Measurements from ENCODE around the gene HS3ST2.
A peak's percentile ranks its signal among the peaks of the same experiment; 100 is the strongest.

The HS3ST2 gene

DNA sequence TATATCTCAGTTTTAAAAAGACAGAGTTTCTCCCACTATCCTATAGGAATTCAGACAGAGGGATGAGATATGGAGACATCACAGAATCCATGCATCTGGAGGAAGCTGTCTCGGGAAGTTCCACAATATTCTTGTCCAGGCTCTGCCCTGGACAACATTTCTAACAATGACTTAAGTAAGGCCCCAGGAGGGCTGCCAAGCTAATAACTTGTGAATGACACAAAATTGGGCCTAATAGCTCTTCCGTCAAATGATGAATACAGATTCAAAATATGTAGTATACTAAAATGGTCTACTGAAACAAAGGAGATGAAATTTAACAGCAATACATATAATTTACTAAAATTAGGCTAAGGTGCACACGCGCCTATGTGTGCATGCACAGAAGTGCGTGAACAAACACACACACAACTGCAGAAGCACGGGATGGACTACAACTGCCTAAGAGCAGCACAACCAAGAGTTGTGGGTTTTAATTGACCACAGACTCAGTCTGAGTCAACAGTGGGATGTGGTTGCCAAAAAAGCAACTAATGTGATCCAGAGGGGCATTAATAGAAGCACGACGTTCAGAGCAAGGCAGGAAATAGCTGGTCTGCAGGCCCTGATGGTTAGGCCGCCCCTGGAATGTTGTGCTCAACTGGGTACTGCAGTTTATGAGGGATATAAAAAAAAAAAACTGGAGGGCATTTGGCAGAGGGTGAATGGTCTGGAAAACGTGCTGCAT lies 26.3 kb upstream of the HS3ST2 start:
- TF ChIP-seq CTCF (conservative IDR thresholded peaks at IDR 0.05; ENCODE audit: low read depth), result no peak
- H3K27ac ChIP-seq, result peak overlapping the region; percentile 82
- CTCF ChIA-PET, result interaction anchor here (0.6 kb wide), 2 partner anchors 37 to 100 kb away, joined by 3 to 6 read pairs; no protein-coding TSS in a partner anchor
- DNase-seq (ENCODE audit: low spot score), result peak; percentile 36
- POLR2A ChIA-PET (ENCODE audit: low non-redundant PET), result no interaction called here

GRCh38 chr16:22788193-22788530 lies 25.8 kb upstream of the HS3ST2 start:
- no peak for DNase-seq (ENCODE audit: low spot score)
- TF ChIP-seq CTCF (conservative IDR thresholded peaks at IDR 0.05; ENCODE audit: low read depth), result no peak
- ChIA-PET CTCF (interaction anchor here (0.6 kb wide), 1 partner anchor 99 kb away, joined by 6 read pairs; no protein-coding TSS in a partner anchor), POLR2A (ENCODE audit: low non-redundant PET) (no interaction called here)
- peak overlapping the region; percentile 82 for H3K27ac ChIP-seq

DNA sequence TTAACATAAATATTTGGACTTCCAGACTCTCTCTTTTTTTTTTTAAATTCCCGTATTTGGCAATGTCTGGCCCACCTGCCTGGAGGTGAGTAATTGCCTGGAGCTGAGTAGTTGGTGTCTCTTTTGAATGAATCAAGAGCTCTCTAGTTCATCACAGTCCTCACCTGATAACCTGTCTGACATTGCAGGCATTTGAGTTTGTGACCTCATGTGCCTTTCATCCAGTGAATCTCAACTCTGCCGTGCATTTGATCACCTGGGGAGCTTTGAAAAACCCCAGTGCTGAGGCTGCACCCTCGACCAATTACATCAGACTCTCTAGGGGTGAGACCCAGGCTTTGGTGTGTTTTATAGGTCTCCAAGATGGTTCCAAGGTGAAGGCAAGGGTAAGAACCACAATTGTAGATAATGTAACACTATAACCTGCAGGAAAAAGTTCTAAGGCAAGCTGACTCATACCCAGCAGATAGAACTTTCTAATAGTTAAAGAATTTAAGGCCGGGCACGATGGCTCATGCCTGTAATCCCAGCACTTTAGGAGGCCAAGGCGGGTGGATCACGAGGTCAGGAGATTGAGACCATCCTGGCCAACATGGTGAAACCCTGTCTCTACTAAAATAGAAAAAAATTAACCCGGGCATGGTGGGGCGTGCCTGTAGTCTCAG lies 24.5 kb upstream of the HS3ST2 start:
- CTCF ChIA-PET, result interaction anchor here (0.6 kb wide), 1 partner anchor 90 kb away, joined by 6 read pairs; no protein-coding TSS in a partner anchor
- peak; percentile 60 for DNase-seq (ENCODE audit: low spot score)
- peak overlapping the region; percentile 82 for H3K27ac ChIP-seq
- no peak for TF ChIP-seq CTCF (conservative IDR thresholded peaks at IDR 0.05; ENCODE audit: low read depth)
- POLR2A ChIA-PET (ENCODE audit: low non-redundant PET), result no interaction called here

- ChIA-PET POLR2A (ENCODE audit: low non-redundant PET) (no interaction called here), CTCF (no interaction called here)
- no peak for DNase-seq (ENCODE audit: low spot score)
- no peak for TF ChIP-seq CTCF (conservative IDR thresholded peaks at IDR 0.05; ENCODE audit: low read depth)
- H3K27ac ChIP-seq, result no peak overlapping the region
Observed at GRCh38 chr16:22797551-22797950, 16.4 kb upstream of the HS3ST2 start.

DNA sequence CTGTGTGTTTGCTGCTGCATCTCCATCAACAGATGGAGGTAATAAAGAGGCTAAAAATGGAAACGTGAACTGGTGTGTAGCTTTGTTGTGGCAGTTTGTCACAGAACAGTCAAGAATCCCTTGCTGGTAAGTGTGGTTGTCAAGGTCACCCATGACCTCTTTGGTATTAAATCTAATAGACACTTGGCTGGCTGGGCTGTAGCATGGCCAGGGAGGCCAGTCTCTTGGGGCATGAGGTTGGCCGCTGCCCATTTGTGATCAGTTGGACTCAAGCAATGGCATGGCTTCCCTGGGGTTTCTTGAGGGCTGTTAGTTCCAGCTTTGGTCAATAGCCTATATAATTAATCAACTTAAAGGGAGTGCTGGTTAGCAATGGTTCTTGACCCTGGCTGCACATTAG lies 14.8 kb upstream of the HS3ST2 start:
- POLR2A ChIA-PET (ENCODE audit: low non-redundant PET), result no interaction called here
- CTCF ChIA-PET, result no interaction called here
- TF ChIP-seq CTCF (conservative IDR thresholded peaks at IDR 0.05; ENCODE audit: low read depth), result no peak
- DNase-seq (ENCODE audit: low spot score), result no peak
- H3K27ac ChIP-seq, result no peak overlapping the region

DNA sequence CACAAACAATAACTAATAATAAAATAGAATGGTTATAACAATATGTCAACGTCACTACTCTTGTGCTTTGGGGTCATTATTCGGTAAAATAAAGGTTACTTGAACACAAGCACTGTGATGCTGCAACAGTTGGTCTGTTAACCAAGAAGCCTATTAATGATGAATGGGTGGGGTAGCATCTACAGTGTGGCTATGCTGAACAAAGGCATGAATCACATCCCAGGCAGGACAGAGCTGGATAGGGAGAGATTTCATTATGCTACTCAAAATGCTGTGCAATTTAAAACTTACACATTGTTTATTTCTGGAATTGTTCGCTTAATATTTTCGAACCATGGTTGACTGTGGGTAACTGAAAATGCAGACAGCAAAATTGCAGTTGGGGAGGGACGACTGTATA lies 9.1 kb upstream of the HS3ST2 start:
- DNase-seq (ENCODE audit: low spot score), result no peak
- no peak overlapping the region for H3K27ac ChIP-seq
- POLR2A ChIA-PET (ENCODE audit: low non-redundant PET), result no interaction called here
- CTCF ChIA-PET, result no interaction called here
- TF ChIP-seq CTCF (conservative IDR thresholded peaks at IDR 0.05; ENCODE audit: low read depth), result no peak

Measured in RWPE1 (cell line).